HG03342 (cell line): ENCODE measurements around the gene CEL.

Source experiments
- ATAC-seq: cut with Tn5 transposase; IDR thresholded peaks from one replicate; pipeline ENCODE4 v1.9.1; 2021; ENCODE audit warnings: mild to moderate bottlenecking, moderate library complexity; ENCODE audit not compliant: unreplicated experiment

The CEL gene

DNA sequence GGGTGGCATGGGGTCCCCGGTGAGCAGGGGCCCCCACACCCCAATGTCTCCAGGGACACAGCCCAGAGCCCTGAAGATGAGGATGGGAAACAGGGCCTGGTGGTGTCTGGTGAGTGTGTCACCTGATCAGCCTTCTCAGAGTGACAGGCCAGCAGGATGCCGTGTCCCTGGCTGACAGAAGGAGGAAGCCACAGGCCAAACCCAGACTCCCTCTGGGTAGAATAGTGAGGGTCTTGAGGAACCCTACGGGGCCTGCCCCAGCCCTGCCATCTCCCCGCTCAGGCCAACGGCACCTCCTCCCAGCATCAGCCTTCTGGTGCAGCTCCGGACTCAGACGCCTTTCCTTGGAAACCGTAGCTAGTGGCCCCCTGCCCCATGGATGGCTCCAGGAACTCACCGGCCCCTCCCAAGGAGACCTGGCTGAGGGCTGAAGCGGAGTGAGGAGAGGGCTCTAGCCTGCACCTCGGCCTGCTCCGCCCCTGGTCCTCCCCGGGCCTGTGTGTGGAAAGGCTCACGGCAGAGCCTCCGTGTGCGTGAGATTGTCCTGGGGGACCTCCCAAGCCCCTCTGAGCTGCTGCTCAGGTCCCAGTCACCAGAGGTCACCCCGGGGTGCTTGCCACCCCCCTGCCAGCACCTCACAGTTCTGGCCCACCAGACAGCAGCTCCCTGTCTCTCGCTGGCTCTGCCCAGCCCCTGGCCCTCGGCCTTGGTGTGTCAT lies 53.3 kb downstream of the CEL start:
- ATAC-seq, result no peak

DNA sequence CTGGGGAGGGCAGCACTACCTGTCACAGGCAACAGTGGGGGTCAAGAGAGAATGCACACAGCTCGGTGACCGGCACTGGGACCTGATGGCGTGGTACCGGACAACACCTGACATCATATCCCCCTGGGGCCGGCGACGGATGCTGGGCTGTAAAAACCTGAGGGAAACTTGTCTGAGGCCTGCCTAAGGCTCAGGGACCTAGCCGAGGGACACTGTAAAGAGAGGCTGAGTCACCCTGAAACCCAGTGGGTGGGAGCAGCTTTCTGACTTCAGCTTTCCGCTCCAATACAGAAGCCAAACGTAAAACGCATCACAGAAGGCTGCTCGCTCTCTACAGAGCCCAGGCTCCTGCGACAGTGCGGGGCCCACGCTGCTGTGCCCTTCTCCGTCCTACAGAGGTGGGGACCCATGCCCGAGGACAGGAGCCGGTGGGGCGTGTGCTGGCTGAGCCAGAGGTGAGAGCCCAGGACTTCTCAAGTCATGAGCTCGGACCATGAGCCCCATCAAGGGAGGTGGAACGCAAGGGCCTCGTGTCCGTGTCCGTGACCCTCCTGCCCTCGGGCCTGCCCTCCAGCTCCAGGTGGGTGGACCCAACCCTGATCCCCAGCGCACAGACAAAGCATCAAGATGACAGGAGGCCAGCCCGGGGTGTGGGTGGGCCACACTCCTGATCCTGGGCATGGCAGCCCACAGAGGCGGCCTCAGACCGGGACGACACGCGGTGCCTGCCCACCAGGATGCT lies 54.0 kb downstream of the CEL start:
- ATAC-seq, result peak; percentile 72

DNA sequence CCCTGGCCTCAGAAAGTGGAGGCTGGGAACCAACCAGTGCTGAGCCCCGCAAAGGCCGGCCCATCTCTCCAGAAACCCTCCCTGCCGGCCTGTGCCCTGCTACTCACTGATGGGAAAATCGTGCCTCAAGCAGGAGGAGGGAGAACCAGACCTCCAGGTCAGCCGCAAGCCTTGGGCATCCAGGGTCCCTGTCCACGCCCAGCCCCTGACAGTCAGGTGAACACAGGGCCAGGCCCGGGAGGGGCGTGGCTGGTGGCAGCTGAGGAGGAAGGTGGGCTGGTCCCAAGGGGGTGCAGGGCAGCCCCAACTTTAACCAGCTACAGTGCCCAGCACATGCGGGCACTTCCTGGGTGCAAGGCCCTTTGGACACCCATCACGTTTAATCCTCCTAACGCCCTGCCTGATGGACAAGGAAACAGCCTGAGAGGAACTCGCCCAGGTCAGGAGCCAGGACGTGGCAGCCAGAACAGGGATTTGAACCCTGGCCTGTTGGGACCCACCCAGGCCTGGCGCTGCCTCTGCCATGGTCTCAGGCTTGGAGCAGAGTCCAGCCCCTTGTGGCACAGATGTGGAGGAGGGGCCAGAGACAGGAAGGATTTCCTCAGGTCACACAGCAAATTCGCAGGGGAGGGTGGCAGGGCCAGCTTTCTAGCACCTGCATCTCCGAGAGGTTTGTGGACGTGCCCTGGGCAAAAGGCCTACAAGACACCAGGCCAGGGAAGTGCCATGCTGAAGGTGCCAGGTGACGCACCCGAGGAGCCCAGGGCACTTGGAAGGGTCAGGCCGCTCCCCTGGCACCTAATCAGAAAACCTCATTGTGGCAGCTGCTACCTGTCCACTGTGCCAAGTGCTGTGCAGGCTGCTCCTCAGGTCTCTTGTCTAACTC lies 54.8 kb downstream of the CEL start:
- ATAC-seq, result no peak

DNA sequence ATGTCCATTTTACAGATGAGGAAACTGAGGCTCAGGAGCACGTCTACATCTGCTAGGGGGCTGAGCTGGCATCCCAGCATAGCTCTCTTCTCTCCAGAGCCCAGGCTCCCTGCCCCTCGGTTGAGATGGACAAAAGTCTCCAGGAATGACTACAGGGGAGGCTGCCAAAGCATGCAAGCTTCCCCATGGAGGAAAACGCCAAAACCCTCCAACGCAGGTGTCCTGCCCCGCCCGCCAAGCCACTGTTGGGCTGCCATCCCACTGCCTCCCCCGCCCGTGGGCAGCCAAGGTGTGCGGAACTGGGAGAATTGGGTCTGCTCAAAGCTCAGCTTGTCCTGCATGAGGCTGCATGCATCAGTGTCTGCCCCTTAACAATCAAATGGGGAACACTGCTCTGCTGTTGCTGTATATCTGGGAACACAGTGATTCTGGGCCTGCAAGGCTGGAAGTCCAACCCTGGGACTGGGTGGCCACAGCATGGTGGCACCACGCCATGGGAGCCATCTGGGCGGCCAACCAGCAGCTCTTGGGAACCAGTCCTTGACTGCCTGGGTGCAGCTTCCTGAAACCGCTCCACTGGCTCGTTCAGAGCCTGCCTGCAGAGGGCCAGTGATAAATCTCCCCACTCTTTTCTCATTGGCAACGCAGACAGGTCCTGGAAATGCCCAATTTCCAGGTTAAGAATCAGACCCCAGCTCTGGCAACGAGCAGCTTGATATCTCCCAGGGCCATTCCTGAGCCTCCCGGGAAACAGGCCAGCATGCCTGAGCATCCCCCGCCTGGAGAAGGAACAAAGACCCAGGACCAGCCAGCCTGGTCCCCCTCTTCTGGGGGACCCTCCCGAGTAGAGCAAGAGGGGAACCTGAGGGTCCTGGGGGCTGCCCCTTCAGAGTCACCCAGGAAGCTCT lies 55.7 kb downstream of the CEL start:
- no peak for ATAC-seq

DNA sequence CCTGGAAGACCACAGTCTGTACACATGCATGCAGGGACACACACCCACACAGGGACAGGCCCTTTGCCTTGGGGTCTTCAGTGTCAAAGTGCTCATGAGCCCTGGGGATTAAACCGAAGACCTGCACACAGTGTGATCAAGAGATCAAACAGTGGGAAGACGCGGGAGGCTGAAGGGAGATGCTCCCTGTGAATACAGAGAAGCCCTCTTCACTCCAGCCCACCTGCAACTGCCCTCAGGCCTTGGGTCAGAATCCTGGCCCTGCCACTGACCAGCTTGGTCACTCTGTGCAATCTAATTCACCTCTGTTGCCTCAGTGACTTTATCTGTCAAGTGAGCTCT lies 56.4 kb downstream of the CEL start:
- ATAC-seq, result no peak

DNA sequence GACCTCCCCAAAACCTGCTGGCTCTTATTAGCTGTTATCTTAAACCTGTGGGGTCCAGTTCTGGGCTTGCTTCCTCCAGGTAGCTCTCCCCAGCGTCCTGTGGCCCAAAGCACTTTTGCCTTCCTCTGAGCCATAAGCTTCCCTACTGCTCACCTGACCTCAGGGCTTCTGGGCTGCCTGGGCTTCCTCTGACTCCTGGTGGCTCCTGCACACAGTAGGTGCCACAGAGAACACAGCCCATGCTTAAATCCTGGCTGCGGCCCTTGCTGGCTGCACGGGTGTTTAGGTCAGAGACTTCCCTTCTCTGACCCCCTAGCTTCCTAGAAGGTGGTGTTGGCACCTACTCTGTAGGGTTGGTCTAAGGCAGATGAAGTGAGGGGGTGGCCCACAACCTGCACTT lies 56.8 kb downstream of the CEL start:
- ATAC-seq, result no peak

DNA sequence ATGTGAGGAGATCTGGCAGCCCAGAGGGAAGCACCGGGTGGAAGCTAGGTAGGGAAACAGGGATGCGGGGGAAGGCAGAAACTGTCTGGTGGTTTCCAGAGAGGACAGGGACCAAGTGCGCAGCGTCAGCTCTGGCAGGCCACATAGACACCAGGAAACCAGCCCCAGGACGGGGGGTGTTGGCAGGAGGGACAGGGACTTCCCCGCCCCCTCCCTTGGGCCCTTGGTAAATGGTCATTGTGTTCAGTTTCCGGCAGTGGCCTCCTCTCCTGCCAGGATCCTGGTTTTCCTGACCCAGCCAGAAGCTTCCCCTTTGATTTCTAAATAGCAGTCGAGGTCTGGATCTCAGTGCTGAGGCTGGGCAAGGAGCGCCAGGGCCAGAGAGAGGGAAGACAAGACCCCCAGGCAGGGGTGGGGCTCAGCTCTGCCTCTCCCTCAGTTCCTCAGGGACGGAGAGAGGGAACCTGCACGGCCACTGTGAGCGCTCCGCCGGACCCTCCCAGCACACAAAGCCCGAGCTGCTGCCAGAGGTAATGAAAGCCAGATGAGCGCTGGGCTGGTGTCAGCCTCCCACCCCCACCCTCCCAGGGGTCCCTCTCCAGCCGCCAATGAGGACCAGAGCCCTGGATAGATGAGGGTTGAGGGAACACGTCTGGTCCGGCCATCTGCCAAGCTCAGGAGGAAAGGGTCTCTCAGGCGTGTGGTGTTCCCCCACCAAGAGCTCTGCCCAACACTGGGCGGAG lies 57.5 kb downstream of the CEL start:
- no peak for ATAC-seq

DNA sequence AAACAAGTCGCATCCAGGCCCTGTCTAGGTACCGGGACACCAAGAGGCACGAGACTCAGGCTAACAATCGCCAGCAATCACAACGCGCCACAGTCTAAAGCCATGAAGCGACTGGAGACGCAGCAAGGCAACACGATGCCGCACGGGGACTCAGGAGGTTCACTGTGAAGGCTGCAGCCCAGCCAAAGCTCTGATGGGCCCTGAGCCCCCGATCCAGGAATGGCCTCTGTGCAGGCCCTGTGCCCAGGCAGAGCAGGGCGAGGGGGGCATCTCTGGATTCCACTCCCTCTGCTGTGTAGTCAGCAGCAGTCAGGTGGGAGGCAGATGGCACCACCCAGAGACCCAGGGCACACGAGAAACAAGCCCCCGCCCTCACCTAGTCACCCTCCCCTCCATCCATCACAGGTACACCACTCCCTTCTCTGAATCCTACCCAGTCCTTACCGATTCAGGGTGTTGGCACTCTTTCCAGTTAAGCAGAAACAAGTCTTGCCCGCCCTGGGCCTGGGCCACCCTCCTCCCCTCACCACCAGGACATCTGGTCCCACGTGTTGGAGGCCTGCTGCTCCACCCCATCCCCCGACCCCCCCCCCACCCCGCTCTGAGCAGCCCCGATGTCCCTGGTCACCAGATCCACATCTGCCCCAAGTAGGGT lies 58.2 kb downstream of the CEL start:
- no peak for ATAC-seq

DNA sequence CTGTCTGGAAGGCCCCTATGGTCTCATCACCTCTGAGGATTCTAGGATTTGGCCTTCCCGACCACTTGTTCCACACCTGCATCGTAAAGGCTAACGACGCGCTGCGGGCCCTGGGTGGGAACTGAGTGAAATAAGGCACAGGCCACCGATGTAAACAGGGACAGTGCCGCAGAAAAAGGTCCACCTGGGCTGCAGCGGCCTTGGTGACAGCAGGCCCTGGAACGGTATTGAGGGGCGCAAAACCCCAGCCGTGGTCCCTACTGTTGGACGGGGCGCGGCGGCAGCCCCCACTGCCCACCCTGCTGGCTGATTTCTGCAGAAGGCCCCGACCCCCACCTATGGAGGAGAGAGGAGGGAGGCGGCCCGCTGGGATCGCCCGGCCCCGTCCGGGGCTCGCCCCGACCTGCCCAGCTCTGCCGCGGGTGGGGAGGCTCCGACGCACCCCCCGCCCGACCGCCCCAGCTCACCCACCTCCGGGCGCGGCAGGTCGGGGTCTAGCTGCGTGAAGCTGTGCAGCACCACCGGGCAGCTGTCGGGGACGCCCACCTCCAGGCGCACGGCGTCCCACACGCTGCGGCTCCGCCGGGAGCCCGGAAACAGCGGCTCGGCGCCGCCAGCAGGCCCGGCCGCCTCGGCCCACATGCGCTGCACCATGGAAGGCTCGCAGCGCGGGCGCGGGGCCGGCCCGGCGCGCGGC lies 58.9 kb downstream of the CEL start:
- peak; percentile 8 for ATAC-seq
